Astrocyte of the cerebellum (primary cell): ENCODE data around the gene GDI2.

ENCODE experiments used
- DNase-seq: peaks from one replicate; pipeline ENCODE4 v3.0.0-alpha.2; 2011; ENCODE audit warnings: low read depth
- H3K4me3 ChIP-seq: 2 replicates; pipeline ENCODE4 v1.5.1; 2011; ENCODE audit warnings: mild to moderate bottlenecking, low read depth, low read length, moderate library complexity
- in situ Hi-C: cut with HindIII; loops from 2 replicates; pipeline ENCODE4 v1.10.0; 2017; ENCODE audit warnings: low sequenced_read_pairs
- TF ChIP-seq, protein P1 (sequence below): IDR thresholded peaks from 2 replicates; pipeline ENCODE4 v1.5.1; 2012; ENCODE audit warnings: low read length, low read depth, moderate library complexity, mild to moderate bottlenecking; ENCODE audit errors: missing control alignments

GDI2 gene

DNA sequence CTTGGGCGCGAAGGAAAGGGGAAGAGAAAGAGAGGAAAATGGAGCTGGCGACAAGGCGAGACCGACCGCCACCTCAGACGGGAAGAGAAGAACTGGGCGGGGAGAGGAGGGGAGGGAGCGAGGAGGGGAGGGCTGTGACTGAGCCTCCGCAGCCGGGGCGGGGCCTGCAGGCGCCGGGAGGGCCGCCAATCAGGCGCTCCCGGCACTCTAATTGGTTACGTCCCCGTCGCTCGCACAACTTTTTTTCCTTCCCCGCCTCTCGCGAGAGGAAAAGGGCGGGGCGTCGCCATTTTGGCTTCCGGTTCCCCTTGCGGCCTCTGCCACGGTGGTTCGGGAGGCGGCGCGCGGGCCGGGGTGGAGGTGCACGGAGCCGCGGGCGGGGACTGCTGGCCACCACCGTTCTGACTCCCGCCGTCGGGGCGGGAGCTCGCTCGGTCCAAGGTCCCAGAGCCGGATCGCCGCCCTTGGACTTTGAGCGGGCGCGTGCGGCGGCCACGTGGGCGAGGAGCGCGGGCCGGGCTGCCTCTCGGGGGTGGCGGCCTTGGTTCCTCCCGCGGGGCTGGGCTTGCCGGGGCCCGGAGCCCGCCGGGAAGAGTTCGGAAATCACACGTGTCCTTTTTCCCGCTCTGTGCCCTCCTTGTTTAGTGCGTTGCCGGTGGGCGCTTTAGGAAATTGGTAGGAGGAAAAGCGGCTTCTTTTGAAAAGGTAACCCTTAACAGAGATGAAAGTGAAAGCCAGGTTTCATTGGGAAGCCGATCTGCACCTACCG is at the start of gene GDI2:
Gene GDI2, minus strand, starts transcription at position 94 of the 769 bp plus-strand sequence. CDS start 176 bp downstream, outside the sequence.
- TF ChIP-seq, protein P1, sequence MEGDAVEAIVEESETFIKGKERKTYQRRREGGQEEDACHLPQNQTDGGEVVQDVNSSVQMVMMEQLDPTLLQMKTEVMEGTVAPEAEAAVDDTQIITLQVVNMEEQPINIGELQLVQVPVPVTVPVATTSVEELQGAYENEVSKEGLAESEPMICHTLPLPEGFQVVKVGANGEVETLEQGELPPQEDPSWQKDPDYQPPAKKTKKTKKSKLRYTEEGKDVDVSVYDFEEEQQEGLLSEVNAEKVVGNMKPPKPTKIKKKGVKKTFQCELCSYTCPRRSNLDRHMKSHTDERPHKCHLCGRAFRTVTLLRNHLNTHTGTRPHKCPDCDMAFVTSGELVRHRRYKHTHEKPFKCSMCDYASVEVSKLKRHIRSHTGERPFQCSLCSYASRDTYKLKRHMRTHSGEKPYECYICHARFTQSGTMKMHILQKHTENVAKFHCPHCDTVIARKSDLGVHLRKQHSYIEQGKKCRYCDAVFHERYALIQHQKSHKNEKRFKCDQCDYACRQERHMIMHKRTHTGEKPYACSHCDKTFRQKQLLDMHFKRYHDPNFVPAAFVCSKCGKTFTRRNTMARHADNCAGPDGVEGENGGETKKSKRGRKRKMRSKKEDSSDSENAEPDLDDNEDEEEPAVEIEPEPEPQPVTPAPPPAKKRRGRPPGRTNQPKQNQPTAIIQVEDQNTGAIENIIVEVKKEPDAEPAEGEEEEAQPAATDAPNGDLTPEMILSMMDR, result no peak
- in situ Hi-C loops, result loop anchor here (5.0 kb wide), 1 partner anchor 64 kb away; no protein-coding TSS in a partner anchor
- peak within 1 kb of the TSS; percentile 90 for H3K4me3 ChIP-seq

DNA sequence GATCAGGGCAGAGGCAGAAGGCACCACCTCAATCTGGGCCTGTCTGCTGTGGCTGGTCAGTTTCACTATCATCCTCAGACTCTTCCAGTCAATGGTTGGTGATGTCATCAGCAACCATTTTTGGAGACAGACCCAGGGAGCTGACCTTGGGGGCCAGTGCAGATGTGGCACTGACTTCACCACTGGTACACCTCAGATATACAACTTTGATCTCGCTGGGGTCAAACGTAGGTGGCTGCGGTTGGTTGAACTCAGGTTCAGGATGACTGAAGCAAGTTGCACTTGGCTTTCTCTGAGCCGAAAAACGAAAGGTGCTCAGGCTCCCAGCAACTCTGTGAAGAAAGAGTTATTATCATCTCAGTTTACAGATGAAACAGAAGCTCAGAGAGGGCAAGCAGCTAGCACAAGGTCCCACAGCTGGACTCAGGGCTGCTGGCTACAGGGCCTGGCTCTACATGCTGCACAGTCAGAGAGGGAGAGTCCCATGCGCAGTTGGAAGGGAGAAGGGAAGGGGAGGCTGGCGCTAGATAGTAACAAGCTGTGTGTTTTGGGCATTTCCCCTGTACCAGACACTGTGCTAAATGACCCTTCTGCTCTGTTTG is 49.2 kb upstream of the GDI2 start:
- DNase-seq, result no peak

More for the DNA sequence above, at the start of gene GDI2:
- peak; percentile 87 for DNase-seq

DNA sequence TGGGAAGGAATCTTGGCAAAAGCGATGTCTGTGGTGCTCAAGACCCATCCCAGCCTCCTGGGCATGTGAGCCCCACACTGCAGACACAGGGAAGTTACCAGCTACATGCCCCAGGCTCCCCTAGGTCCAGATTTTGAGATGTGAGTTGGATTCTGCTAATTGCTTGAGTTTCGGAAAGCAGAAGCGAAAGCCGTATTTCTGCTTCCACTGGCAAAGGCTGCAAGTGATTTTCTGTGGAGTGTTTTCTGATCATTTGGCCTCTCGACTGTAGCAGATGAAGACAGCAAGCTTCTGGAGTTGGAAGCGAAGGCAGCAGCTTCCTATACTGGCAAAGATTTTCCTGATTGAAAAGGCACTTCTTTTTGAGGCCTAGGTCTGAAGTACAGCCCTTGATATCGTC is 46.8 kb upstream of the GDI2 start:
- in situ Hi-C loops, result no loop called here
- no peak for DNase-seq
- TF ChIP-seq, protein P1, result no peak
- H3K4me3 ChIP-seq, result no peak overlapping the region

More for the DNA sequence above, 49.2 kb upstream of the GDI2 start:
- TF ChIP-seq, protein P1, result no peak
- in situ Hi-C loops, result no loop called here
- no peak overlapping the region for H3K4me3 ChIP-seq

DNA sequence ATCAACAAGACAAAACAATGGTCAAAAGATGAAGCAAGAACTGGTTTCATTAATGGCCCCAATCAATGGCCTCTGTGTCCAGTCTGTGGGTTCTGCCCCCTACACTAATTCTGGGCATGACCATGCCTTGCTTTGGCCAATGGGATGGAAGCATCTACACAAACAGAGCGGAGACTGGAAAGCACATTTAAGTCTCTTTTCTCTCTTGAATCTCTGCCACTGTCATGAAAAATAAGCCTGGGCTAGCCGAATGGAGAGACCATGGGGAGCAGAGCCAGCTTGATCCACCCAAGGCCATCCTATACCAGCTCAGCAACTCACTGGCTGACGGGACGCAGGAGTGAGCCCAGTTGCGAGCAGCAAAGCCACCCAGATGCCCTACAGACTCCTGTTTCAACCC is 45.6 kb upstream of the GDI2 start:
- in situ Hi-C loops, result no loop called here
- H3K4me3 ChIP-seq, result no peak overlapping the region
- DNase-seq, result no peak
- TF ChIP-seq, protein P1, result no peak

DNA sequence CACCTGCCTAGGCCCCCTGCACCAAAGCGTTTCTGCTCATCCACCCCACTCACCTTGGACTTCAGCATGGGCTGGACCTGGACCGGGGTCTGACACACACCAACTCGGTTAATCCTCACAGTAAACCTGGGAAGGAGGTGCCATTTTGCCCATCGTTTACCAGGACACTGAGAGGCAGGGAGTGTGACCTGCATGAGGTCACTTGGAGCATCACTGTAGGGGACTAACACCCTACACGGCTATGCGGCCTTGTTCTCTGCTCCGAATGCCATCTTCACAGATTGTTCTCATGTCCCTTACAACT is 43.4 kb upstream of the GDI2 start:
- no peak for DNase-seq
- TF ChIP-seq, protein P1, result no peak
- H3K4me3 ChIP-seq, result no peak overlapping the region
- in situ Hi-C loops, result no loop called here

DNA sequence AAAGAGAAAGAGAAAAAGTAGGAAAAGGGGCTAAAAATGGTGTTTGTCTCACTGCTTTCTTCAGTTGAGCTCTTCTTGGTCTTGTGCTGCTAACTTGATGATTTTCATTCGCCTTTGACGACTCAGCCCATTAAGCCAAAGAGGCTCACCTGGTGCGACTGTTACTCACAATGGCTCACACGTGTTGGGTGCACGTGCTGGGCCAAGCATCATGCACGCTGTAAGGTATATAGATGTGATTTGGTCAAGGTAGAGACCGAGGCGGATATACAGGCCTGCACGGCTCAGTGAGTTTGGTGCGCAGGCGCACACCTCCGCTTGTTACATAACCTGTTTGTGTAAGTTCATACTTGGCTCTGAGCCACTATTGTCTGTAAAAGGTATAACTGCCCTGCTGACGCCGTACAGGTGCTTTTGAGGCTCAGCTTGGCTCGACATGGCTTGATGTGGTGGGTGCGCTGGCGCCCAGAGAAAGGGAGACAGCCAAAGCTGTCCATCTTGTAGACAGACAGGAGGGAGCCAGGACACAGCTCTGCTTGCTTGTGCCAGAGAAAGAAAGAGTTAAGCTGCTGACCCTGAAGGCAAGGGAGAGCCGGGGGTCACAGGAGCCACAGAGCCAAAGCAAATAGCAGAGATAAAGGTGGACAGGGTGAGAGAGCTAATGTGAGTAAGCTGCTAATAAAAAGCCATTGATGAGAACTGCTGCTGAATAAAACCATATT is 42.9 kb upstream of the GDI2 start:
- in situ Hi-C loops, result no loop called here
- no peak for DNase-seq
- H3K4me3 ChIP-seq, result no peak overlapping the region
- TF ChIP-seq, protein P1, result no peak
